CD14-positive monocyte (primary cell): ENCODE measurements around the gene COL9A3. TPM values are rescaled to one million over a fixed set of nuclear protein-coding genes. Genes with fewer than 3 reads are reported as not detected.

Experiments used
- DNase-seq, 3 donors: peaks; one replicate each; pipeline ENCODE4 v3.0.0-alpha.2; 2011 to 2022
- H2AFZ ChIP-seq: 2 replicates; pipeline ENCODE4 v1.6.0; 2012; ENCODE audit warnings: mild to moderate bottlenecking, low read depth, low read length, inconsistent platforms; ENCODE audit not compliant: insufficient read depth, poor library complexity, severe bottlenecking
- H3K27ac ChIP-seq, 2 donors: 1 replicate in 1 of 2; 2 replicates in 1 of 2; pipeline ENCODE4 v1.5.1; 2012 to 2013; ENCODE audit warnings: low read length in 2 of 2, control low read depth in 1 of 2, inconsistent platforms in 1 of 2, low read depth in 1 of 2, mild to moderate bottlenecking in 1 of 2
- H3K27me3 ChIP-seq, 2 donors: one replicate each; pipeline versions ENCODE4 v1.6.0 to v1.6.1; 2011 to 2013; ENCODE audit warnings: low read length in 2 of 2; ENCODE audit not compliant: control insufficient read depth in 2 of 2, insufficient read depth in 2 of 2
- H3K36me3 ChIP-seq, 2 donors: replicated peaks in 1 of 2; 1 replicate in 1 of 2; 2 replicates in 1 of 2; pipeline versions ENCODE4 v1.5.1 to v1.6.1; 2012 to 2013; ENCODE audit warnings: low read length in 2 of 2, control low read depth in 1 of 2, inconsistent platforms in 1 of 2, mild to moderate bottlenecking in 1 of 2; ENCODE audit not compliant: insufficient read depth in 2 of 2, control insufficient read depth in 1 of 2
- H3K4me1 ChIP-seq, 2 donors: 1 replicate in 1 of 2; 2 replicates in 1 of 2; pipeline versions ENCODE4 v1.5.1 to v1.6.1; 2012 to 2013; ENCODE audit warnings: low read length in 2 of 2, control low read depth in 1 of 2, inconsistent platforms in 1 of 2, mild to moderate bottlenecking in 1 of 2, moderate library complexity in 1 of 2; ENCODE audit not compliant: insufficient read depth in 2 of 2, control insufficient read depth in 1 of 2
- H3K4me2 ChIP-seq: replicated peaks from 2 replicates; pipeline ENCODE3; 2012; ENCODE audit warnings: low read length, moderate library complexity, mild to moderate bottlenecking; ENCODE audit not compliant: poor library complexity, severe bottlenecking; ENCODE audit errors: extremely low read depth
- H3K4me3 ChIP-seq, 3 experiments: fragments of 200-600 bp in 1 of 3; sonication (generic) in 1 of 3; replicated peaks in 1 of 3; 1 replicate in 2 of 3; 2 replicates in 1 of 3; pipeline ENCODE4 v1.5.1; 2011 to 2013; ENCODE audit warnings: low read length in 3 of 3, mild to moderate bottlenecking in 3 of 3, control low read depth in 2 of 3, low read depth in 2 of 3, inconsistent platforms in 1 of 3, moderate library complexity in 1 of 3
- H3K79me2 ChIP-seq: 2 replicates; pipeline ENCODE4 v1.6.0; 2012; ENCODE audit warnings: mild to moderate bottlenecking, control low read depth, inconsistent platforms, low read length, moderate library complexity; ENCODE audit not compliant: insufficient read depth
- H3K9ac ChIP-seq: 2 replicates; pipeline ENCODE4 v1.6.0; 2017; ENCODE audit warnings: low read length, mild to moderate bottlenecking; ENCODE audit not compliant: insufficient read depth, poor library complexity, severe bottlenecking
- H3K9me3 ChIP-seq, 2 donors: replicated peaks in 1 of 2; 1 replicate in 1 of 2; 2 replicates in 1 of 2; pipeline versions ENCODE4 v1.5.1 to v1.6.1; 2012 to 2013; ENCODE audit warnings: low read length in 2 of 2, control low read depth in 1 of 2; ENCODE audit not compliant: control insufficient read depth in 1 of 2, insufficient read depth in 1 of 2
- H4K20me1 ChIP-seq: 2 replicates; pipeline ENCODE4 v1.6.0; 2012; ENCODE audit warnings: mild to moderate bottlenecking, low read length, control low read depth, moderate library complexity; ENCODE audit not compliant: insufficient read depth
- H3K27ac Mint-ChIP-seq, 7 donors: one replicate each; pipeline ENCODE4 v1.8.0; 2020; ENCODE audit warnings: mild to moderate bottlenecking in 7 of 7, mixed read lengths in 7 of 7, moderate library complexity in 6 of 7, inconsistent platforms in 2 of 7
- H3K27me3 Mint-ChIP-seq, 3 donors: one replicate each; pipeline ENCODE4 v1.8.0; 2021 to 2022; ENCODE audit warnings: low read depth in 3 of 3, mild to moderate bottlenecking in 3 of 3, mixed read lengths in 3 of 3, moderate library complexity in 3 of 3, inconsistent platforms in 1 of 3
- H3K36me3 Mint-ChIP-seq, 2 donors: one replicate each; pipeline ENCODE4 v1.8.0; 2020; ENCODE audit warnings: mixed read lengths in 2 of 2, inconsistent platforms in 1 of 2, mild to moderate bottlenecking in 1 of 2
- H3K4me1 Mint-ChIP-seq: one replicate; pipeline ENCODE4 v1.8.0; 2020; ENCODE audit warnings: mild to moderate bottlenecking, mixed read lengths
- H3K4me3 Mint-ChIP-seq, 2 donors: one replicate each; pipeline ENCODE4 v1.8.0; 2020; ENCODE audit warnings: mild to moderate bottlenecking in 2 of 2, mixed read lengths in 2 of 2, moderate library complexity in 1 of 2
- H3K9me3 Mint-ChIP-seq, 7 donors: one replicate each; pipeline ENCODE4 v1.8.0; 2020 to 2022; ENCODE audit warnings: mixed read lengths in 7 of 7, mild to moderate bottlenecking in 6 of 7, moderate library complexity in 6 of 7, inconsistent platforms in 2 of 7
- CTCF ChIP-seq: fragments of 200-600 bp; IDR thresholded peaks from one replicate; pipeline ENCODE4 v1.8.0; 2022; ENCODE audit warnings: antibody characterized with exemption, mild to moderate bottlenecking
- WGBS: methylation state at CpG from one replicate; pipeline ENCODE4 v1.1.5; 2013; ENCODE audit warnings: missing lambda C conversion rate; ENCODE audit not compliant: insufficient coverage; 5-methylcytosine and 5-hydroxymethylcytosine counted together
- intact Hi-C, 2 donors: fragments of 100-400 bp; cut with micrococcal nuclease; formaldehyde crosslinking; loops; one replicate each; pipeline versions ENCODE4 v1.15.0 to v1.15.1; 2023
- polyA minus RNA-seq: library from RNA; depleted of rRNA, polyadenylated mRNA; stranded (reverse); fragments of >200 nt; gene quantifications from 2 replicates; pipeline ENCODE4 v1.2.3, GENCODE V29; 2012
- polyA plus RNA-seq, 3 donors: library from polyadenylated mRNA; depleted of rRNA in 1 of 3; unstranded in 2 of 3; stranded (reverse) in 1 of 3; fragments of 300-500 nt in 2 of 3; fragments of >200 nt in 1 of 3; fragmentation: Illumina TruSeq in 2 of 3; gene quantifications; 1 replicate in 2 of 3; 2 replicates in 1 of 3; pipeline ENCODE4 v1.2.3, GENCODE V29; 2012 to 2021
- total RNA-seq, 12 experiments: library from RNA in 1 of 12; stranded (reverse) in 1 of 12; fragments of 120-200 nt in 1 of 12; gene quantifications; one replicate each; pipeline ENCODE4 v1.2.4 and lab custom pipeline; 2013 to 2026; ENCODE audit warnings: mixed read lengths in 6 of 12, inconsistent platforms in 1 of 12

The COL9A3 gene
- 1.1 TPM for total RNA-seq (2013)
- polyA plus RNA-seq (1 to 10 TPM; 1.8 to 4.4 (median 2.6) TPM), polyA minus RNA-seq (1.2 and 3.4 TPM in 2 replicates), total RNA-seq (lab: John Stamatoyannopoulos, UW) (0.12 to 3.8 (median 1.3) reads per million in 11 experiments)

GRCh38 chr20:62816884-62817873 is at the start of gene COL9A3:
TSS of gene COL9A3 (plus strand) at chr20:62817050. CDS start at chr20:62817065, 15 bp downstream.
- H2AFZ ChIP-seq, result no peak within 1 kb of the TSS
- H3K4me3 ChIP-seq, result no peak within 1 kb of the TSS
- H3K9ac ChIP-seq, result no peak within 1 kb of the TSS
- 12% methylated on average over 97 of the region's 108 CpGs for WGBS
- Mint-ChIP-seq H3K9me3 (peaks cover 0 to 16% (median 0%) of the 10 kb centered on the region in 7 donors), H3K27me3 (peaks cover 49 to 74% (median 51%) of the 10 kb centered on the region in 3 donors), H3K4me3 (peak within 1 kb of the TSS in 1 of 2 donors; percentile 82), H3K27ac (no peak within 1 kb of the TSS), H3K36me3 (peaks cover 7 to 14% of the 10 kb centered on the region in 2 donors), H3K4me1 (peaks cover 21% of the 10 kb centered on the region)
- H3K27me3 ChIP-seq, result peaks cover 19 to 53% of the 10 kb centered on the region in 2 donors
- peak within 1 kb of the TSS; percentile 19 for H3K4me2 ChIP-seq
- peaks cover 14 to 36% of the 10 kb centered on the region in 2 donors for H3K4me1 ChIP-seq
- no peaks in the 10 kb centered on the region for H3K79me2 ChIP-seq
- no peaks in the 10 kb centered on the region for H3K9me3 ChIP-seq
- intact Hi-C loops, result no loop called here
- DNase-seq, result no peak
- H3K27ac ChIP-seq, result no peak within 1 kb of the TSS
- peaks cover 10 to 19% of the 10 kb centered on the region in 2 donors for H3K36me3 ChIP-seq
- TF ChIP-seq CTCF, result no peak
- peaks cover 51% of the 10 kb centered on the region for H4K20me1 ChIP-seq

GRCh38 chr20:62768234-62768546 is 48.7 kb upstream of the COL9A3 start:
- H3K4me1 Mint-ChIP-seq, result peaks cover 16% of the 10 kb centered on the region
- Histone ChIP-seq H3K27me3 (no peaks in the 10 kb centered on the region), H4K20me1 (no peaks in the 10 kb centered on the region), H3K4me1 (peaks cover 10 to 13% of the 10 kb centered on the region in 2 donors), H3K4me2 (no peak overlapping the region), H3K27ac (no peak overlapping the region), H3K9me3 (no peaks in the 10 kb centered on the region), H3K9ac (no peak overlapping the region), H3K36me3 (no peaks in the 10 kb centered on the region), H3K79me2 (no peaks in the 10 kb centered on the region), H3K4me3 (no peak overlapping the region), H2AFZ (no peak overlapping the region)
- H3K9me3 Mint-ChIP-seq, result peaks cover 0 to 3% (median 0%) of the 10 kb centered on the region in 7 donors
- no peak overlapping the region for H3K4me3 Mint-ChIP-seq
- no peak for TF ChIP-seq CTCF
- H3K27ac Mint-ChIP-seq, result no peak overlapping the region
- intact Hi-C loops, result no loop called here
- no peak for DNase-seq
- no peaks in the 10 kb centered on the region for H3K36me3 Mint-ChIP-seq
- 95% methylated on average over 7 of the region's 8 CpGs for WGBS
- H3K27me3 Mint-ChIP-seq, result peaks cover 2 to 20% (median 9%) of the 10 kb centered on the region in 3 donors
